Measurements from ENCODE around the gene RIMS3. TPM values are rescaled to one million over a fixed set of nuclear protein-coding genes. Genes with fewer than 3 reads are reported as not detected.
"Not testable (repeated sequence)": the region's sequence is repeated elsewhere in the genome, so short reads cannot be mapped to it uniquely, and the experiment has no call there.

Gene RIMS3
- total RNA-seq, 2 donors from 2014 or later: 1.7 to 2.1 TPM

DNA sequence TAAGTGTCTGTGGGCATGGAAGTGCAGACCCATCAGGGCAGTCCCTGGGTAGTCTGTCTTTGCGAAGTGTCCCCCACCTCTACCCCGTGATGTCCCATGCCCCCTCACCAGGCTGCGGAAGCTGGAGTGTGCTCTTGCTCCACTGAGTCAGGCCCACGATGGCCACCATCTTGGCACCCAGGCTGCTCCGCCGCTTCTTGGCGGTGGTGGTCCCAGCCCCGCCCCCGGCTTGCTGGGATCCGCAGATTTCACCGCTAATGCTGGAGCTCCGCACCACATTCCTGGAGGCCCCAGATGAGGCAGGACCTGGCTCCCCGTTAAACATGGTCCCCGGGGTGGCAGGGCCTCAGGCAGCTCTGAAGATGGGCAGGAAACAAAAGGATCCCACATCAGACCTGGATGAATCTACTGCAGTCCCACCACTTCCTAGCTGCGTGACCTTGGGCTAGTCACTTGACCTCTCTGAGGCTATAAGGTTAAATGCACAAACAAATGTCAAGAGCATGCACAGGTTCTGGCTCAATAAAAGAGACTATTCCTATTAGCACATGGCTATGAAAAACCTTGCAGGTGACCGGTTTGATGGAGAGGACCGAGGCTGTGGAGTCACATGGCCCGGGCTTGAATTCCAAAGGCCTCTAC, 23.8 kb downstream of the RIMS3 start:
- DNase-seq: no peak
- H3K4me3 Mint-ChIP-seq: no peak overlapping the region
- H3K36me3 Mint-ChIP-seq (ENCODE audit: low read depth): peaks cover 2% of the 10 kb centered on the region
- no peaks in the 10 kb centered on the region for H3K9me3 ChIP-seq (ENCODE audit: control insufficient read depth, low read length, poor library complexity, severe bottlenecking)
- peaks cover 4% of the 10 kb centered on the region for H3K4me1 Mint-ChIP-seq
- no peaks in the 10 kb centered on the region for H3K27me3 Mint-ChIP-seq
- no peak overlapping the region for H3K27ac Mint-ChIP-seq
- no peak for ATAC-seq

DNA sequence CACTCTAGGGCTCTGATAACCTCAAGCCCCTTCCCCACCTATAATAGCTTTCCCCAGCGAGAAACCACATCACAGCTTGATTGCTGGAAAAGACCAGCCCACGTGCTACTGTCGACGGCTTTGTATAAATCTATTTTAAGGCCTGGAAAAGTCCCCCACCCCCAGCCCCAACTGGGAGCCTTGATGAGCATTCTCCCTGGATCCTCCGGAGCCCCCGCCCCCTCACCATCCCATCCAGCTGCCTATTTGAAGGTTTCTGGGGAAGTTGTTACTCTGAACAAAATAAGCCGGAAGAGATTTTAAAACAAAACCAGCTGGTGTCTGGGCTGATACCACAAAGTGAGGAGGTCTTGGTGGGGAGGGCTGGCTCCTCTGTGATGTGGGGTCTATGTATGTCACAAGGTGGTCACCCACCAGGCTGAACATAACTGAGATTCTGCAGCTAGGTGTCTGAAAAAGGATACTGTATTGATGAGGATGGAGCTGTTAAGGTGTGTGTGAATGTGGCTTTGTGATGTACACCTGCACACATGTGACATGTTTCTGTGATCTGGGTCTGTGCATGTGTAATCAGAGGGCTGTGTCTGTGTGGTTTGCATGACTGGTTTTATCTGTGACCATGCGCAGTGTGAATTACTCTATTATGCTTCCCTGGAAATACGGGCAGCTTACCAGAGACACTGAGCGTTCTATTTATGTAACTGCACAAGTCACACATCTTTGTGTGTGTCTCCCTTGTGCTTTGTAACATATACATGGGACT, 25.0 kb downstream of the RIMS3 start:
- Mint-ChIP-seq H3K4me1 (peaks cover 5% of the 10 kb centered on the region), H3K36me3 (ENCODE audit: low read depth) (peaks cover 2% of the 10 kb centered on the region), H3K4me3 (no peak overlapping the region), H3K27ac (peak overlapping the region; percentile 51), H3K27me3 (no peaks in the 10 kb centered on the region)
- no peak for ATAC-seq
- no peaks in the 10 kb centered on the region for H3K9me3 ChIP-seq (ENCODE audit: control insufficient read depth, low read length, poor library complexity, severe bottlenecking)
- no peak for DNase-seq

DNA sequence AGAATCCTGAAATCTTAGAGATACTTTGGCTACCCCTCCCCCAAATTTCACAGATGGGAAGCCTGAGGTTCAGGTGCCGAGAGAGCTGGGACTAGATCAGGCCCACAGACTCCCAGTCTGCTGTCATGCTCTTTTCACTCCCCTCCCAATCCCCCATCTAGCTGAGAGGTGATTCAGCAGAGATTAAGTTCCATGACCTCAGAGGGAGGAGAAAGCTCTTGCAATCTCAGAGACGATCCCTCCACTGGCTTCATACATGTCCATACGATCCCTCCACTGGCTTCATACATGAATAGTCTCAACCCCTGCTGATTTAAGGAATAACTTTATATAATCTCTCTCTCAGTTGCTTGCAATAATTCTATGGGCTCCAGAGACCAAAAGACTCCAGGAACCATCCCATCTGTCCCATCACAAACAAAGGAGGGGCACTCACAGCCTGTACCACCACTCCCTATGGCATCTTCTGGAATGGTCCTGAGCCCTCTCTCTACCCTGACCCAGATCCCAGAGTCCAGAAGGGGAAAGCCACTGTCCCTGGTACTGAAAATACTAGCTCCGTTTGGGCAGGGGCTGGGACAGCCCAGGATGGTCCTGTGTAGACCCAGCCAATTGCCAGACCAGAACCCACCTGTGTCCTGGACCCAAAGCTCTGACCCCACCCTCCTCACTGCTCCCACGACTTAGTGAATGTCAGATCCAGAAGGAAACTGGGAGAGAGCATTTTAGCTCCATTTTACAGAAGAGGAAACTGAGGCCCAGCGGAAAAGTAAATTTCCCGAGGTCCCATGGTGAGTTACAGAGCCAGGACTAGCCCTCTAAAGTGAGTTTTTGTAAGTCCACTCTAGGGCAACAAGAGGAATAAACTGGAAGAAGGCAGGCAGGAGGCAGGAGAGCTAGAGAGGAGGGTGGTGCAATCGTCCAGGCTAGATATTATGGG, 27.1 kb downstream of the RIMS3 start:
- H3K9me3 ChIP-seq (ENCODE audit: control insufficient read depth, low read length, poor library complexity, severe bottlenecking): no peaks in the 10 kb centered on the region
- H3K4me3 Mint-ChIP-seq: no peak overlapping the region
- no peaks in the 10 kb centered on the region for H3K27me3 Mint-ChIP-seq
- DNase-seq: no peak
- H3K4me1 Mint-ChIP-seq: peaks cover 9% of the 10 kb centered on the region
- ATAC-seq: no peak
- H3K27ac Mint-ChIP-seq: no peak overlapping the region
- H3K36me3 Mint-ChIP-seq (ENCODE audit: low read depth): peaks cover 2% of the 10 kb centered on the region

DNA sequence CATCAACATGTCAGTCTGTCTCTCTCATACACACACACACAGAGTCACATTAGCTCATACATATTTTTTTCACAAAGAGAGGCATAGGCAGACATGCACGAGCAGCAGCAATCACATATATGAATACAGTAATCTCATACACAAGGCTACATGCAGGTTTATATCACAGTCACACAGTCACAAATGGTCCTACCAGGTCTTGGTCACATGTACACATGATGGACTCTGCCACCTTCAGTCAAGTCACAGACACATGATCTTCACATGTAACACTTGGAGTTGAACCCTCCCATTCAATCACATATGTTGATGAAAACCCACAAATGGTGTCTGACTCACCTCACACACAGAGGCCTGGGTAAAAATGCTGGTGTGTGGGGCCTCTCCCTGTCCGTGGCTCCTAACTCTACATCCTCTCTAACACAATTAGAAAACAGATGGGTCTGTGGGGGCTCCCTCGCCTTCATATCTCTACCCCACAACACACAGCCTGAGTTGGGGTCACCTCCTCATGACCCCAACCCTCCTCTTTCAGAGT, 27.9 kb downstream of the RIMS3 start:
- ATAC-seq: no peak
- Mint-ChIP-seq H3K27me3 (no peaks in the 10 kb centered on the region), H3K4me3 (no peak overlapping the region), H3K4me1 (peaks cover 9% of the 10 kb centered on the region), H3K27ac (no peak overlapping the region), H3K36me3 (ENCODE audit: low read depth) (peaks cover 2% of the 10 kb centered on the region)
- DNase-seq: no peak
- H3K9me3 ChIP-seq (ENCODE audit: control insufficient read depth, low read length, poor library complexity, severe bottlenecking): no peaks in the 10 kb centered on the region

DNA sequence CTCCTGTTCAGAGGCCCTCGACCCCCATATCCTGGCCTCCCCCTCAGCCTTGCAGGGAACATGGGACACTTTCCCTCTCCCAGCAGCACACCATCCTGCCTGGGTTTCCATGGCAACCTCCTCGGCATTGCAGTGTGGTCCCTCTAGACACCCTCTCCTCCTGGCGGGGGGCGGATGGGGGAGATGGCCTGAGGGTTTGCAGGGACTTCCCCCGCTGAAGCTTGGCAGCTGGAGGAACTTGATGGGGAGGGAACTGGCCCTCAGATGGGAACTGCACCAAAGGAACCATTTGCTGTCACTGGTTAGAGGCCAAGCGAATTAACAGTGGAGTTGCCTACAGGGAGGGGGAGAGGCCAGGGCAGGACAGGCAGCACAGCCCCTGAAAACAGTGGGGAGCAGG, 28.7 kb downstream of the RIMS3 start:
- H3K4me1 Mint-ChIP-seq: peaks cover 9% of the 10 kb centered on the region
- H3K27ac Mint-ChIP-seq: no peak overlapping the region
- no peak overlapping the region for H3K4me3 Mint-ChIP-seq
- H3K36me3 Mint-ChIP-seq (ENCODE audit: low read depth): peaks cover 2% of the 10 kb centered on the region
- no peak for ATAC-seq
- DNase-seq: no peak
- no peaks in the 10 kb centered on the region for H3K27me3 Mint-ChIP-seq
- H3K9me3 ChIP-seq (ENCODE audit: control insufficient read depth, low read length, poor library complexity, severe bottlenecking): no peaks in the 10 kb centered on the region

DNA sequence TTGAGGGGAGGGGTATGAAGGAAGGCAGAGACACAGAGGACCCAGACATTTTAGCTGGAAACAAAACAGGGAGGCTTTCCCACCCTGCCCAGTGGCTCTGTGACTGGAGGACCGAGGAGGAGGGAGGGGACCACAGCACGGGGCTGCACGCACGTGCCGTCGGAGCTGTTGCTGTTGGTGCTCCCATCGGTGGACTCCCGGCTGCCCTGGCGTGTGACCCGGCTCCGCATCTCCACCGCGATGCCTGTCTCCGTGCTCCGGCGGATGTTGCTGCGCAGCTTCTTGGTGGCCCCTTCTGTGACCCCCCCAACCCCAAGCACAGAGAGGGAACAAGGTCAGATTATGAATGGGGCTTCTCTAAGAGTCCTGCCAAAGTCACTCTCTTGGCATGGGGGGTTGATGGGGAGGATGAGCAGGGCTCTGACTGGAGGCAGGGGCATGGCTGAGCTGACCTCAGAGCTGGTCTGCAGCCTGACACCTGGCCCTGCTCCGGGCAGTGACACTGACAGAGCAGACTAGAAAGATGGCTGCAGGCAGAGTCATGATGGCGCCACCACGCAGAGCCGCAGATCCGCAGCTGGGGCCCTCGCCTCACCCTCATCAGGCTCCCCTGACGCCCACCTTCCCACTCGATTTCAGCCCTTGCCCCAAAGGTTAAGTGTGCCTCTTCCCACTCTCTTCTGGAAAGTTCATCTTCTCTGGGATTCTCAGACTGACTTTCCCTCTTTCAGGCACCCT, 29.6 kb downstream of the RIMS3 start:
- H3K4me3 Mint-ChIP-seq: no peak overlapping the region
- peaks cover 9% of the 10 kb centered on the region for H3K4me1 Mint-ChIP-seq
- H3K27me3 Mint-ChIP-seq: no peaks in the 10 kb centered on the region
- H3K36me3 Mint-ChIP-seq (ENCODE audit: low read depth): peaks cover 2% of the 10 kb centered on the region
- DNase-seq: no peak
- no peak overlapping the region for H3K27ac Mint-ChIP-seq
- ATAC-seq: no peak
- H3K9me3 ChIP-seq (ENCODE audit: control insufficient read depth, low read length, poor library complexity, severe bottlenecking): no peaks in the 10 kb centered on the region

DNA sequence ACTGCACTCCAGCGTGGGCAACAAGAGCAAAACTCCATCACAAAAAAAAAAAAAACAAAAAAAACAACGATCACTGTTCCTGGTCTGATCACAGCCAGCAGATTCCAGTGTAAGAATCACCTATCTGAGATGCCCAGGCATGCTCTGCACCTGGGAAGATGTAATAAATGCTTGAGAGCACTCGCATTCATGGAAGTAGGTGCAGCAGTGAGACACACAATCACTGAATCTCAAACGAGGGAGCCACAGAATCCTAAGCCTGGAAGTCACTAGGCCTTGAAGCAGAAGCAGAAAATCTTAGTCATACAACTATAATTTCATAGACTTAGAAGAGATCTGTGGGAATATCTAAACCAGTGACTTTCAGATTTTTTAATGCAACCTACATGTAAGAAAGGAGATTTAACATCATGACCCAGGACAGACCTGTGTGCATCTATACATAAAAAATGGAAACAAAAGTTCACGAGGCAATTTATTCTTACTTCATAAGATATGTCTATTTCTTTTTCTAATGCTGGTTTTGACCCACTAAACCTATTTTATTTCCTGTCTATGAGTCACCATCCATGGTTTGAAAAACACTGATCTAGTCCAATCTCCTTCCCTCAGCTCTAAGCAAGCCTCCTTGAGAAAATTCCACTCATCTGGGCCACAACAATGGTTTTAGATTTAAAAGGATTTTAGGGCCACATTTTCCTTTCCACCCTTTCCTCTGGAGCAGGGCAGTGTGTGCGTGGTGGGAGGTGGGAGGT, 30.4 kb downstream of the RIMS3 start:
- ATAC-seq: no peak
- H3K9me3 ChIP-seq (ENCODE audit: control insufficient read depth, low read length, poor library complexity, severe bottlenecking): no peaks in the 10 kb centered on the region
- no peak overlapping the region for H3K27ac Mint-ChIP-seq
- H3K4me1 Mint-ChIP-seq: peaks cover 6% of the 10 kb centered on the region
- no peak for DNase-seq
- peaks cover 2% of the 10 kb centered on the region for H3K36me3 Mint-ChIP-seq (ENCODE audit: low read depth)
- H3K4me3 Mint-ChIP-seq: no peak overlapping the region
- no peaks in the 10 kb centered on the region for H3K27me3 Mint-ChIP-seq

DNA sequence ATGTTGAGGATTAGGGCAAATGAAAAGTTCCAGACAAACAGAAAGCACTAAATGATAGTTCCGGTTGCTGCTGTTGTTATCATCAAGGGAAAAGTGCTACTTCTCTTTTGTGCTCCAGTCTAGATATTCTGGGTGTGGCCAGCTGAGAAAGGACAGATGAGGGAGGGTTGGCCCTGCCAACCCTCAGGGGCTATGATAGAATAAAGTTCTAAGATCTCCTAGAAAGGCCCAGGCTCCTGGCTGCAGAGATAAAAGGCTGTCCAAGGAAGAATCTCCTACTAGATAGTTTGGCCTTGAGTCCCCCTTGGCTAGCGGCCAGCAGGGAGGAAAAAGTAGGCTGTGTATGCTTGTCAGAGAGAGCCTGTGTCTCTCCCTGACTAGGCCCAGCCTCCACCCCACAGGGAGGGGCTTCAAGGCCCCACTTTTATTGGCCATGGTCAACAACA, 31.5 kb downstream of the RIMS3 start:
- no peaks in the 10 kb centered on the region for H3K9me3 ChIP-seq (ENCODE audit: control insufficient read depth, low read length, poor library complexity, severe bottlenecking)
- H3K27ac Mint-ChIP-seq: no peak overlapping the region
- no peak for ATAC-seq

DNA sequence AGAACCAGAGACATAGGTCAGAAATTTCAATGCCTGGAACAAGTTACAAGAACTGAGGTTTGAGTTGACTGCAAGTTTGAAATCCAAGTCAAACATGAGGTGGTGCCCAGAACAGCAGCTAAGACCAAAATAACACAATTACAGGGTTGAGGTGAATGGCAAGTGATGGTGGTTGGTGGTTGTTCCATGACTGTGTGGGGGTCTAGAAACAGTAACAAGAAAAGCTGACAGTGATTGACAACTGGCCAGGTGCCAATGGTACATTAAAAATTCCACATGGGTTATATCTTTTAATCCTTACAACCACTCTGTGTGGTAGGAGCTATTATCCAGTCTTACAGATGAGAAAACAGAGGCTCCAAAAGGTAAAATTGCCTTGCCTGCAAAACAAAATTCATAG, 32.0 kb downstream of the RIMS3 start:
- DNase-seq (no peak), ATAC-seq (no peak)
- H3K27ac Mint-ChIP-seq: no peak overlapping the region
- H3K36me3 Mint-ChIP-seq (ENCODE audit: low read depth): peaks cover 2% of the 10 kb centered on the region
- H3K9me3 ChIP-seq (ENCODE audit: control insufficient read depth, low read length, poor library complexity, severe bottlenecking): no peaks in the 10 kb centered on the region
- H3K27me3 Mint-ChIP-seq: no peaks in the 10 kb centered on the region
- H3K4me1 Mint-ChIP-seq: peaks cover 18% of the 10 kb centered on the region
- H3K4me3 Mint-ChIP-seq: no peak overlapping the region

More for the DNA sequence above, 31.5 kb downstream of the RIMS3 start:
- Mint-ChIP-seq H3K4me1 (peaks cover 15% of the 10 kb centered on the region), H3K27me3 (no peaks in the 10 kb centered on the region), H3K4me3 (no peak overlapping the region), H3K36me3 (ENCODE audit: low read depth) (peaks cover 2% of the 10 kb centered on the region)
- no peak for DNase-seq

DNA sequence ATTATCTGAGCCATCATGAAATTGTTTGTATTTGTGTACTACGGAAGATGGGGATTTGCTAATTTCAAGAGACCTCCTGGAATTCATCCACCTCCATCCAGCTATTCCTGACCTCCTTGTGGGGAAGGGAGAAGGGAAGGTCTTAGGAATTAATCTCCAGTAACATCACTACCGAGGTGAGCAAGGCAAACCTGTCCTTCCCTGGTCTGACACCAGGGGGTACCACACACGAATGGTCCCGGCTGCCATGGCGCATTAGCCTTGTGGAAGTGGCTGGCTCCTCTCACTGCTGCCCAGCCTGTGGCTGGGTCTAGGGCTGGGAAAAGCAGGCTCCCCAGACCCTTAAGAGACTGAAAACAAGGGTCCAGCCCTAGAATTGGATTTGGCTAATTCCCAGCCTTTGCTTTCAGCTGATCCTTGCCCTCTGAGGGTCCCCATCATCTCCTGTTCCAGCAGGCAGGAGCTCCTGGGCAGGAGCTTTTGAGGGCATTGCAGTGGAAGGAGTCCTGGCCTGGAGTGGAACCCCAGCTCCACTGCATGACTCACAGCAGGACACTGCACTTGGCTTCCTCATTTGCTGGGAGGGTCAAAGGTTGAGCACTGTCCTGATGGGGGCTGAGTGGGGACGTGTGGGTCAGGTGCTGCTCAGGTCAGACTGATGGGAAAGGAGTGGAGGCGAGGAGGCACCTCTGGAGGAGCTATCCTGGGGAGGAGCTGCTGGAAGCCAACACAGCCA, 34.8 kb downstream of the RIMS3 start:
- DNase-seq: no peak

DNA sequence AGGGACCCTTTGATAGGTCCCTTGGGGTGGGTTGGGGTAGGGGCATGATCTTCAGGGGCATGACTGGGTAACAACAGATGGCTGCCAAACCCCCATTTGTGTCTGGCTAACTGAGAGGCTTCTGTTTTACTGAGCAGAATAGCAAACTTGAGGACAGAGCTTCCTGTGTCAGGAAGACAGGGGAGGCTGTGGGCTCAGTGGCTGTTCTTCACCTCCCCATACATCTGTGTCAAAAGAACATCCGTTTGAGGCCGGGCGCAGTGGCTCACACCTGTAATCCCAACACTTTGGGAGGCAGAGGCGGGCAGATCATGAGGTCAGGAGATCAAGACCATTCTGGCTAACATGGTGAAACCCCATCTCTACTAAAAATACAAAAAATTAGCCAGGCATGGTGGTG, 35.9 kb downstream of the RIMS3 start:
- peak overlapping the region; percentile 71 for H3K4me3 Mint-ChIP-seq
- H3K36me3 Mint-ChIP-seq (ENCODE audit: low read depth); H3K9me3 ChIP-seq (ENCODE audit: control insufficient read depth, low read length, poor library complexity, severe bottlenecking); H3K27me3 Mint-ChIP-seq; DNase-seq: not testable (repeated sequence)
- H3K4me1 Mint-ChIP-seq: peaks cover 18% of the 10 kb centered on the region
- ATAC-seq: peak; percentile 60
- H3K27ac Mint-ChIP-seq: peak overlapping the region; percentile 91

More for the DNA sequence above, 34.8 kb downstream of the RIMS3 start:
- Mint-ChIP-seq H3K27ac (no peak overlapping the region), H3K4me3 (no peak overlapping the region), H3K36me3 (ENCODE audit: low read depth) (no peaks in the 10 kb centered on the region), H3K27me3 (peaks cover 3% of the 10 kb centered on the region), H3K4me1 (peaks cover 21% of the 10 kb centered on the region)
- peak; percentile 37 for ATAC-seq
- no peaks in the 10 kb centered on the region for H3K9me3 ChIP-seq (ENCODE audit: control insufficient read depth, low read length, poor library complexity, severe bottlenecking)

Measured in T-helper 17 cell (primary cell).